Spinal cord (tissue), 10 donors: ENCODE results near the gene ADAM12. TPM values are rescaled to one million over a fixed set of nuclear protein-coding genes. Genes with fewer than 3 reads are reported as not detected.

ENCODE experiments used
- DNase-seq, 6 donors: peaks; one replicate each; pipeline versions ENCODE4 v3.0.0 to v3.0.0-alpha.2; 2013 to 2015; ENCODE audit warnings: low spot score in 6 of 6, low read depth in 4 of 6
- H3K27ac ChIP-seq: one replicate; pipeline ENCODE4 v1.5.1; 2013; ENCODE audit warnings: low read depth, low read length, control low read depth
- H3K27me3 ChIP-seq: one replicate; pipeline ENCODE4 v1.6.1; 2013; ENCODE audit warnings: low read length; ENCODE audit not compliant: control insufficient read depth, insufficient read depth
- H3K36me3 ChIP-seq: one replicate; pipeline ENCODE4 v1.6.1; 2013; ENCODE audit warnings: low read length; ENCODE audit not compliant: control insufficient read depth, insufficient read depth
- H3K4me1 ChIP-seq: one replicate; pipeline ENCODE4 v1.6.1; 2013; ENCODE audit warnings: low read length; ENCODE audit not compliant: control insufficient read depth, insufficient read depth
- H3K4me3 ChIP-seq: one replicate; pipeline ENCODE4 v1.5.1; 2013; ENCODE audit warnings: low read depth, low read length, control low read depth
- H3K9me3 ChIP-seq: one replicate; pipeline ENCODE4 v1.6.1; 2013; ENCODE audit warnings: low read length; ENCODE audit not compliant: control insufficient read depth, insufficient read depth
- WGBS: methylation state at CpG from one replicate; pipeline ENCODE4 v1.1.5; 2013; ENCODE audit warnings: missing lambda C conversion rate; ENCODE audit not compliant: insufficient coverage; 5-methylcytosine and 5-hydroxymethylcytosine counted together
- polyA plus RNA-seq, 2 donors: library from polyadenylated mRNA; unstranded; fragments of 120-200 nt; gene quantifications; one replicate each; pipeline ENCODE4 v1.2.1, GENCODE V29; 2013; ENCODE audit not compliant: insufficient read length in 2 of 2
- total RNA-seq, 2 donors: library from RNA; depleted of rRNA in 1 of 2; stranded (reverse); fragments of 120-200 nt in 1 of 2; fragments of >200 nt in 1 of 2; gene quantifications; one replicate each; pipeline versions ENCODE4 v1.2.3 to v1.2.4, GENCODE V29; 2013 to 2014
- donor health status: healthy.

ADAM12 gene
- total and polyA plus RNA-seq, 4 donors, result 9.8 to 81.5 (median 23.6) TPM

- Histone ChIP-seq H3K4me3 (no peak overlapping the region), H3K27me3 (no peaks in the 10 kb centered on the region), H3K4me1 (no peaks in the 10 kb centered on the region), H3K9me3 (no peaks in the 10 kb centered on the region), H3K27ac (no peak overlapping the region), H3K36me3 (no peaks in the 10 kb centered on the region)
- WGBS, result 80% methylated on average over 3 of the region's 9 CpGs
- DNase-seq, result no peak
Measured at GRCh38 chr10:126124668-126125349, 263.5 kb downstream of the ADAM12 start.

DNA sequence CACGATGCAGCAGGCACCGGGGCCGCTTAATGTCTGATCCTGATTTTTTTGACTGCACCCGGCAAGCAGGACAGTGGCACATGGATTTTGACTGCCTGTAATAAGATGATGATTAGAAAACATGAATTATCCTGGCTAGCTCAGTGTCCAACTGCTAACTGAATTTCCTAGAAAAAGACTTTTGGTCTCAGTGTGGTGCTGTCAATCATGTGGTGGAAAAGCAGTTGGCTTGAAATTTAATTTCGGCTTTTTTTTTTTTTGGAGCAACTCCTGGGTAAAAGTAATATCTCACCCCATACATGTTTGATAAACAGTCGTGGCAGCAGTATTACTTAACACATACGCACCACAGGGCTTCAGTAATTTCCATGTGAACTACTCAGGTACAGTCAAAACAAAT, 264.2 kb downstream of the ADAM12 start:
- no peaks in the 10 kb centered on the region for H3K27me3 ChIP-seq
- 77% methylated on average over 6 of the region's 7 CpGs for WGBS
- no peak overlapping the region for H3K27ac ChIP-seq
- H3K4me1 ChIP-seq, result no peaks in the 10 kb centered on the region
- no peaks in the 10 kb centered on the region for H3K36me3 ChIP-seq
- H3K4me3 ChIP-seq, result no peak overlapping the region
- no peaks in the 10 kb centered on the region for H3K9me3 ChIP-seq
- peak in 1 of 6 donors; percentile 18 for DNase-seq

GRCh38 chr10:126123466-126123865, 264.8 kb downstream of the ADAM12 start:
- Histone ChIP-seq H3K27ac (no peak overlapping the region), H3K9me3 (no peaks in the 10 kb centered on the region), H3K27me3 (no peaks in the 10 kb centered on the region), H3K4me1 (no peaks in the 10 kb centered on the region), H3K4me3 (no peak overlapping the region), H3K36me3 (no peaks in the 10 kb centered on the region)
- no peak for DNase-seq
- WGBS, result 82% methylated on average over 9 of the region's 10 CpGs

DNA sequence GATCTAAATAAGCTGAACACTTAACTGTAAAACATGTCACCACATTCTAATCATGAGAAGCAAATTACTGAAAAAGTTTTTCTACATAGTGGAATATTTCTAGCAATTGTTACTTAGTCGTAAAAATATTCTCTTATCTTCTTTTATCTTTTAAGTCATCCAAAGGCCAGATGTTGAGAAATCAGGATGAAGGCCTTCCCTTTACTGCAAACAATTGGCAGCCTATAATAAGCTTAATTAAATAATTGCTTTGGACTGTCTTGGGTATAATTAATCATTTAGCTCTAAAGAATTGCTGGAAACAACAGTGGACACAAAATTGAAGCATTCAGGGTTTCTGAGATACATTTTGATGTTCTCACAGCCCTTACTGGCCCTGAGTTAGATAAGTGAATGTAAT, 265.4 kb downstream of the ADAM12 start:
- H3K4me3 ChIP-seq, result no peak overlapping the region
- no CpG with 5 or more reads among the region's 1 CpG for WGBS
- no peak overlapping the region for H3K27ac ChIP-seq

GRCh38 chr10:126119599-126119998, 268.7 kb downstream of the ADAM12 start:
- no peaks in the 10 kb centered on the region for H3K27me3 ChIP-seq
- H3K9me3 ChIP-seq, result no peaks in the 10 kb centered on the region
- no CpG with 5 or more reads among the region's 3 CpGs for WGBS
- H3K4me3 ChIP-seq, result no peak overlapping the region
- H3K27ac ChIP-seq, result no peak overlapping the region
- DNase-seq, result no peak
- no peaks in the 10 kb centered on the region for H3K4me1 ChIP-seq
- H3K36me3 ChIP-seq, result no peaks in the 10 kb centered on the region

More for the DNA sequence above, 265.4 kb downstream of the ADAM12 start:
- H3K9me3 ChIP-seq, result no peaks in the 10 kb centered on the region
- no peaks in the 10 kb centered on the region for H3K4me1 ChIP-seq
- H3K36me3 ChIP-seq, result no peaks in the 10 kb centered on the region
- H3K27me3 ChIP-seq, result no peaks in the 10 kb centered on the region
- DNase-seq, result no peak

DNA sequence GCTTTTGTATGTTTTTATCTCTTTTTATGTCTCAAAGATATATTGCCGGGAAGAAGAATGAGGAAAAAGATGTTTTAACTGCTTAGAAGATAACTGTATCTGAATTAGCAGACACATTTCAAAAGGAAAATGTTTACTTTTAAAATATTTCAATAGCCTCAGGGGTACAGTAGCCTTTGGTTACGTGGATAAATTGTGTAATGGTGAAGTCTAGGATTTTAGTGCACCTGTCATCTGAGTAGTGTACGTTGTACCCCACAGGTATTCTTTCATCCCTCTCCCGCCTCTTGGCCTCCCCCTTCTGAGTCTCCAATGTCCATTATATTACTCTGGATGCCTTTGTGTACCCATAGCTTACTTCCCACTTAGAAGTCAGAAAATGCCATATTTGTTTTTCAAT, 269.8 kb downstream of the ADAM12 start:
- Histone ChIP-seq H3K27me3 (no peaks in the 10 kb centered on the region), H3K36me3 (no peaks in the 10 kb centered on the region)
- WGBS, result 100% methylated on average over 1 of the region's 4 CpGs

GRCh38 chr10:126117196-126117595, 271.1 kb downstream of the ADAM12 start:
- H3K36me3 ChIP-seq, result no peaks in the 10 kb centered on the region
- H3K27ac ChIP-seq, result no peak overlapping the region
- no peaks in the 10 kb centered on the region for H3K4me1 ChIP-seq
- no peak for DNase-seq
- H3K4me3 ChIP-seq, result no peak overlapping the region
- H3K9me3 ChIP-seq, result no peaks in the 10 kb centered on the region
- H3K27me3 ChIP-seq, result no peaks in the 10 kb centered on the region
- 59% methylated on average over 2 of the region's 3 CpGs for WGBS

More for the DNA sequence above, 269.8 kb downstream of the ADAM12 start:
- no peak for DNase-seq
- Histone ChIP-seq H3K9me3 (no peaks in the 10 kb centered on the region), H3K27ac (no peak overlapping the region), H3K4me1 (no peaks in the 10 kb centered on the region), H3K4me3 (no peak overlapping the region)

DNA sequence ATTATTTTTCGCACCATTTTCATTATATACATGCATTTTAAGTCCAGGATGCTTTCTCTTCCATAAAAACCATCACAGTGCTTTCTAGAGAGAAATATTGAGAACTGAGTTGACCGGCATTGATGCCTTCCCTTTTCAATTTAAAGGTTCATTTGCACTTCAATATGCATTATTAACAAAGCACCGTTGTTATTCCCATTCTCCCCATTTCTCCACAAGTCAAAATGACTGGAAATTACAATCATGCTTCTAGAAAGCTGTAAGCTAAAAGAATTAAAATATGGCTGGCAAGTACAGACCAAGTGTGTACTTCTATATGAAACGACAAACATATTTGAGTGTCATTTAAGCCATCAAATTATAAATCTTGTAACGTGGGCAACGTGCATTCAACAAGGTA, 272.4 kb downstream of the ADAM12 start:
- DNase-seq, result peak in 1 of 6 donors; percentile 77
- no peak overlapping the region for H3K27ac ChIP-seq
- H3K27me3 ChIP-seq, result no peaks in the 10 kb centered on the region
- H3K4me3 ChIP-seq, result no peak overlapping the region
- H3K9me3 ChIP-seq, result no peaks in the 10 kb centered on the region
- no peaks in the 10 kb centered on the region for H3K36me3 ChIP-seq
- WGBS, result 23% methylated on average over 2 of the region's 6 CpGs
- no peaks in the 10 kb centered on the region for H3K4me1 ChIP-seq

DNA sequence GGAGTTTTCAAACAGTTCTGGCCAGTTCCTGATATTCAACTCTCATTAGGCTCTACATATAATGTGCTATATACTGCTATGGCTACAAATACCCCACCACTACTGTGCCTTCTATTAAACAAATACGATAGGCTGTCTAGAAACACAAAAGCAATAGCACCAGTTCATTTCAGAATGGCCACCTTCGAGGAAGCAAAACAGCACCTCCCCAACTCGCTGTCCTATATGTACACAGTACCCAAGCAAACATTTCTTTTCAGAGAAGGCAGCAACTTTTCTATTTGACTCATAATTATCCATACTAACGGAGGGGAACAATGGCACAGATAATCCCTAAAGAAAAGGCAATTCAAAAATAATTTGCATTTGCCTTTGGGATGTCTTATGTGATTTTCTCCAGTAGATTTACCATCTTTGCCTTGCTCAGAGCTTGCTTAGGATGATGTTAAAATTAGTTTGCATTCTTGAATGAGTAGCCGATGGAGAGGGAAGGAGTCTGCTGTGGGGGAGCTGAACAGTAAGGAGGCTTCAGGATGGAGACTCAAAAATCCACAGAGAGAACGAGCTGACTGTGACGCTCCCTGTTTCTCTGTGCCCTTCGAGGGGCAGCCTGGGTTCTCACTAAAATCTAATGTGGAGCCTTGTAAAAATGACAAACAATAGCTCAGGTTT, 273.3 kb downstream of the ADAM12 start:
- 29% methylated on average over 7 of the region's 8 CpGs for WGBS
- Histone ChIP-seq H3K9me3 (no peaks in the 10 kb centered on the region), H3K27ac (no peak overlapping the region), H3K4me1 (no peaks in the 10 kb centered on the region), H3K4me3 (no peak overlapping the region), H3K27me3 (no peaks in the 10 kb centered on the region), H3K36me3 (no peaks in the 10 kb centered on the region)
- DNase-seq, result peak in 2 of 6 donors; percentile 17 to 74

GRCh38 chr10:126111516-126111915, 276.8 kb downstream of the ADAM12 start:
- DNase-seq, result peak in 1 of 6 donors; percentile 44
- no peak overlapping the region for H3K27ac ChIP-seq
- no peak overlapping the region for H3K4me3 ChIP-seq
- no peaks in the 10 kb centered on the region for H3K9me3 ChIP-seq
- no peaks in the 10 kb centered on the region for H3K36me3 ChIP-seq
- no peaks in the 10 kb centered on the region for H3K4me1 ChIP-seq
- no peaks in the 10 kb centered on the region for H3K27me3 ChIP-seq
- 40% methylated on average over 1 of the region's 6 CpGs for WGBS
